GM12801 (cell line): Measurements from ENCODE around the gene MAD1L1.

ENCODE experiments used
- TF ChIP-seq, protein P1 (sequence below): IDR thresholded peaks from one replicate; pipeline ENCODE4 v1.5.1; 2011; ENCODE audit warnings: control low read depth; ENCODE audit not compliant: insufficient read length; ENCODE audit errors: extremely low read depth

The MAD1L1 gene

DNA sequence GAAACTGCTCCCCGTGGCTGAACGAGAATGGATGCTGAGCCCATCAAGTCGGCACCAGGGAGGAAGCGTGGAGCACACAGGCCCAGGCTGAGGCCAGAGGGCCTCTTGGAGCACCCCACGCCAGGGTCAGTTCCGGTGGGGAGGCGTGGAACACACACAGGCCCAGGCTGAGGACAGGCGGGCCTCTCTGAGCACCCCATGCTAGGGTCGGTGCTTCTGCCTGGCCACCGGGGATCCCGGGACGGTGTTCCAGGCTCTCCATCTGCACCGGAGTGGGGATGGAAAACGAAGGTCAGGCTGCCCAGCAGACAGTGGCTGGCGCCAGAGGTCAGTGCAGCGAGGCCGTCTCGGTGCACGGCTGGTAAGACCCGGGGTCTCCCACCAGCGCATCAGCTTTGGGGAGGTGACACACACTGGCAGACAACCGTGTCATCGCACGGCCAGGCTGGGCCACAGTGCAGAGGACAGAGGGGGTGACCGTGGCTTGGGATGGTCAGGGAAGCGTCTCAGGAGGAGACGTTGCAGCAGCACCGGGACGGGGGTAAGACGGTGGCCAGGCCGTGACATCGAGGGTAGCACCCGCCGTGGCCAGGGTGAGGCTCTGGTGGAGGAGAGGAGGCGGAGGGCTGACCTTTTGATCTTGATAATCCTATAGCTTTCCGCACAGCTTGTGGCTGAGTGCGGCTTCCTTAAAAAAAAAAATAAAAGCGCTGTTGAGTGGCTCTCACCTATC, 358.7 kb downstream of the MAD1L1 start:
- TF ChIP-seq, protein P1, sequence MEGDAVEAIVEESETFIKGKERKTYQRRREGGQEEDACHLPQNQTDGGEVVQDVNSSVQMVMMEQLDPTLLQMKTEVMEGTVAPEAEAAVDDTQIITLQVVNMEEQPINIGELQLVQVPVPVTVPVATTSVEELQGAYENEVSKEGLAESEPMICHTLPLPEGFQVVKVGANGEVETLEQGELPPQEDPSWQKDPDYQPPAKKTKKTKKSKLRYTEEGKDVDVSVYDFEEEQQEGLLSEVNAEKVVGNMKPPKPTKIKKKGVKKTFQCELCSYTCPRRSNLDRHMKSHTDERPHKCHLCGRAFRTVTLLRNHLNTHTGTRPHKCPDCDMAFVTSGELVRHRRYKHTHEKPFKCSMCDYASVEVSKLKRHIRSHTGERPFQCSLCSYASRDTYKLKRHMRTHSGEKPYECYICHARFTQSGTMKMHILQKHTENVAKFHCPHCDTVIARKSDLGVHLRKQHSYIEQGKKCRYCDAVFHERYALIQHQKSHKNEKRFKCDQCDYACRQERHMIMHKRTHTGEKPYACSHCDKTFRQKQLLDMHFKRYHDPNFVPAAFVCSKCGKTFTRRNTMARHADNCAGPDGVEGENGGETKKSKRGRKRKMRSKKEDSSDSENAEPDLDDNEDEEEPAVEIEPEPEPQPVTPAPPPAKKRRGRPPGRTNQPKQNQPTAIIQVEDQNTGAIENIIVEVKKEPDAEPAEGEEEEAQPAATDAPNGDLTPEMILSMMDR: no peak

DNA sequence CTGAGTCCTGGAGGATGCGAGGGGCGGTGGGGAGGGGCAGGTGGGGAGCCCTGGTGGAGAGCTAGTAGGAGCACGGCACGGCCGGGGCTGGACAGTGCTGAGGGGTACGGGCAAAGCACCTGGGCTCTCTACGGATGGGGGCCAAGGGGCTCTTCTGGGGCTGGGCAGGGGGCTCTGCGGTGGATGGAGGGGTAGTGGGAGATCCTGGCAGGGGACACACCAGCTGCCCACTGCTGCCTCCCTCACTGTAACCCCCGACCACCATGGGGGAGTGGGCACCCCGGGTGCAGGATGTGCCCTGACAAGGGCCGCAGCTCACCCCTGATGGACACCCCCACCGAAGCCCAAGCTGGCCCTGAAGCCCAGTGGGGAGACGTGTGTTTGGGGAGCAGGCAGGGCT, 359.3 kb downstream of the MAD1L1 start:
- TF ChIP-seq, protein P1: no peak

DNA sequence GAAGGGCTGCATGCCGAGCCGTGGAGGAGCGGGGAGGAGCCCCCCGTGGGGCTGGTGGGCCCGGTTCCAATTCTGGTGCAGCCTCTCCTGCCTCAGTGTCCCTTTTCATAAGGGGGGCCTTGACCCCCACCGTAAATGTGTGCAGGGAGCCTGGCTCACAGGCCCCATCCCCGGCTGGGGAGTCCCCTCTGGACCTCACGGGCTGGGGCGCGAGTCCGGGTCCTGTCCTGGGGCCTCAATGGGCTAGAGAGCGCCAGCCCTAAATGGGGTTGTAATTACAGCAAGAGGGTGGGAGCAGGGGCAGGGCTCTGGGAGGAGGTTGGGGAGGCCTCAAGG, 359.7 kb downstream of the MAD1L1 start:
- TF ChIP-seq, protein P1: no peak

DNA sequence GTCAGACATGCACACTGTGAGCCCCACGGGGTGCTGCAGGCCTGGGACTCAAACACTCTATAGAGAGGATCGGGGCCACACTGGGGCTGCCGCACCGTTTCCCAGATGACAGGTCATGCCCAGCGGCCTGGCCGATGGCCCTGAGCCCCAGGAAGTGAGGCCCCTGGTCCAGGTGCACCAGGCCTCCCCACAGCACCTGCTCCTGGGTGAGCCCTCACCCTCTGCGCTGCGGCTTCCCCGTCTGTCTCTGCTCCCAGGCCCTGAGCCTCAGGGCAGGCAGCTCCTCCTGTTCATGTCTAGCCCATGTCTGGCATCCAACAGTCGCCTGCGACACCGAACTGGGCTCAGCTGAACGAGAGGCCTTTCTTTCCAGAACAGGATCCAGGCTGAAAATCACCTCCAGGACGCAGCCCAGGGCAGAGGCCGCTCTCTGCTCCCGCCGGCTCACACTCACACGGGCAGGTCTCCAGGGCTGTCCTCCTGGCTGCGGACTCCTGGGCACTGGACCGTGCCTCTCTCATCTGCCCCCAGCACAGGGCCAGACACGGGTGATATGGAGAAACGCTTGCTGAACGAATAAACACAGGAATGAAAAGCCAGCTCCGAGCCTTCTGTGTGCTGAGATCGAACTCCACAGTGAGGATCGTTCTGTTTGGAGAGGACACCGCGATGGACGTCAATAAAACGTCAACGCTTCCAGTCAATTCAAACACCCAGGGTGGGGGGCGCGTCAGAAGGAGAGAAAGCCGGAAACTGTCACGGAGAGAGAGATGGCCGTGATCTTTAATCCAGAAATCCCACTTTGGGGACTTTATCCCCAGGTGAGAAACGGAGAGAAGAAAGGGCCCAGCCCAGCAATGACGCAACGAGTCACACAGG, 360.3 kb downstream of the MAD1L1 start:
- TF ChIP-seq, protein P1: no peak

DNA sequence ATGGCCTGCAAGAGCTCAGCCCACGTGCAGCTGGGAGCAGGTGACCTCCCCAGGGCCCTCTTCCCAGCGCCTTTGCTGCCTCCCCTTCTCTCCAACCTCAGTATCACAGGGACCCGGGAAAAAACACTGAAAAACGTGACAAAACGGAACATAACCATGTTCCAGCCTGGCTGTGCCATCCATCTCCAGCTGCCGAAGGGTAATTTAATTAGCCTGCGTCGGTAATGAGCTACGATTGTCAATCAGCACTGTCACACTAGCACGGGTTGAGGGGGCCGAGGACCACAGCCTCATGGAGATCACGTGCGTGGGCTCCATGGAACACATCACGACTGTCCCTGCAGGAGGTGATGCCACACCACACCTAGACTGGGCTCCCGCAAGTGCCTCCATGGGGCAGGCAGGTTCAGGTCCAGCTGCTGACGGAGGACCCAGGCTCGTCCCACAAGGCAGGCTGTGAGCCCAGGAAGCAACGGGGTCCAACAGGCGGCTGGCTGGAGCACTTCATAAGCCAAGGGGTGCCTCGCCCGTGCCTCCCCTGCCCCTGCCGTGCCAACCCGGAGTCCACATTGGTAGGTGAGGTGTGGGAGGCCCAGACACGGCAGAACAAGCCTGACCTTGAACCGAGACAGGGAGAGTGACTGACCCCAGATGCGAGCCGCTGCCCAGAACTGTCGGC, 363.2 kb downstream of the MAD1L1 start:
- TF ChIP-seq, protein P1: no peak

DNA sequence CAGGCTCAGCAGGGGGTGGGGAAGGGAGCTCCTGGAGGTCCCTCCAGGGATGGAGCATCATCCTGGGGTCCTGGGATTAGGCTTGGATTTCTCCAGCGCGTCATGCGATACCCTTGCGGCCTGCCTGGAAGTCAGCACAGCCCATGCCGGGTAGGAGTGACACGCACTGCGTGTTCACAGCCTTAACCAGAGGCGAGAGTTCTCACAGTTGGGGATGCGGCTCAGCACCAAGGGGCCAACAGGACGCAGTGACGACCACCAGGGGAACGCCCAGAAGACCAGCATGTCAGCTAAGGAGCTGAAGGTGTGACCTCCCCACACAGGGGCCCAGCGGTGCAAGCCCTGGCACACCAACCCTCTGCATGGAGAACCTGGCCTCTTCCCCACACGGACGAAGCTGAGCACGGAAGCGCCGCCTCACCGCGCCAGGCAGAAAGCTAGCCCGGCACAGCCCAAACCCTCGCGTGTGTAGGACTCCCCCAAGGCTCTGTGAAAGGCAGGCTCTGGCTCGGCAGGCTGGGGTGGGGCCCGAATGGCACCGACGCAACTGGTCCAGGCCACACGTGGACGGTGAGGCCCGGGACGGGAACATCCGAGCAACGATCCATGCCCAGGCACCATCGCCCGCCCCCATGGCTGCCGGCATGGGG, 364.1 kb downstream of the MAD1L1 start:
- TF ChIP-seq, protein P1: no peak
